Measurements from ENCODE around the gene UPP1. TPM values are rescaled to one million over a fixed set of nuclear protein-coding genes. Genes with fewer than 3 reads are reported as not detected.
"Not testable (repeated sequence)": the region's sequence is repeated elsewhere in the genome, so short reads cannot be mapped to it uniquely, and the experiment has no call there.

The UPP1 gene
- total and polyA plus RNA-seq, 2 donors (not counting 1 experiment from before 2014, with no cell fraction given) = 5.8 to 8.0 TPM

DNA sequence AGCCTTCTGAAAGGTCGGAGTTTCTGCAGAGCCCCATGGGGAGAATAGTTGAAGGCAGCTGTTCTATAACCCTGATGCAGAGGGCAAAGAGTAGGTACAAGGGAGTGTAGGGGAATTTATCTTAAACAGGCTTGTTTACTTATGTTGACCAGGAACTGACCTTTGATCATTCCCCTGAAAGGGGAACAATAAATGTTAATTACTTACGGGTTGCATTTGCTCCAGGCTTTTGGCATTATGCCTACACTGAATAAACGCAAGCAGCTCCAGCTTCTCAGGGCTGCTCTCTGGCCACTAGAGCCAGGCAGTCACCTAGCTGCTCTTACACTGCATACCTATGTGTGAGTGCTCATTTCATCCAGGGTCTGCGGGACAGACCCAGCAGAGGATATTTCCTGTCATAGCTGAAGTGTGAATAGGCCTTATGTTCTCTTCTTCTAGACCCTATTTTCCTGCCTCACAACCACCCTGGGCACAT lies 55.3 kb downstream of the UPP1 start:
- intact Hi-C loops (cut with micrococcal nuclease) = no loop called here
- ChIA-PET CTCF (no interaction called here), POLR2A (no interaction called here)
- no peak overlapping the region for H3K4me2 ChIP-seq (replicated peaks; ENCODE audit: low read depth, low read length, poor library complexity, severe bottlenecking)
- peaks cover 5% of the 10 kb centered on the region for H3K9me3 Mint-ChIP-seq (ENCODE audit: insufficient read depth)
- 86% methylated on average over 3 of the region's 4 CpGs for WGBS (ENCODE audit: insufficient coverage)
- H3K27me3 Mint-ChIP-seq = peaks cover 29% of the 10 kb centered on the region
- H3K4me1 ChIP-seq (ENCODE audit: control insufficient read depth in 2 of 2, insufficient read depth in 2 of 2, low read length in 2 of 2) = no peaks in the 10 kb centered on the region
- no peaks in the 10 kb centered on the region for H3K36me3 ChIP-seq (replicated peaks in 1 of 2; ENCODE audit: control extremely low read depth in 1 of 2, control insufficient read depth in 1 of 2, extremely low read depth in 1 of 2, insufficient read depth in 2 of 2, low read length in 1 of 2)
- peaks cover 0 to 3% (median 2%) of the 10 kb centered on the region in 3 donors for H3K9me3 ChIP-seq (ENCODE audit: control extremely low read depth in 1 of 3, control insufficient read depth in 2 of 3, insufficient read depth in 1 of 3, low read length in 2 of 3)
- no peak overlapping the region for H3K27ac ChIP-seq (ENCODE audit: low read length in 2 of 2)
- H3K27me3 ChIP-seq (replicated peaks in 1 of 4; ENCODE audit: control extremely low read depth in 1 of 4, control insufficient read depth in 3 of 4, insufficient read depth in 4 of 4, low read length in 3 of 4) = peaks cover 0 to 2% (median 0%) of the 10 kb centered on the region in 4 experiments
- H3K4me1 Mint-ChIP-seq = peaks cover 4% of the 10 kb centered on the region
- H3K4me3 ChIP-seq (ENCODE audit: control extremely low read depth in 1 of 5, extremely low read depth in 1 of 5, insufficient read depth in 1 of 5, low read depth in 2 of 5, low read length in 4 of 5) = no peak overlapping the region
- no peak overlapping the region for H3K4me3 Mint-ChIP-seq
- no peak for ATAC-seq (ENCODE audit: low read depth)
- no peaks in the 10 kb centered on the region for H3K79me2 ChIP-seq (ENCODE audit: control insufficient read depth, insufficient read depth, low read length)
- no peak overlapping the region for H3K9ac ChIP-seq (ENCODE audit: low read length)
- no peaks in the 10 kb centered on the region for H4K20me1 ChIP-seq (ENCODE audit: control insufficient read depth, insufficient read depth, low read length, poor library complexity, severe bottlenecking)
- TF ChIP-seq CTCF (IDR thresholded peaks at IDR 0.05) (no peak), EZH2 (IDR thresholded peaks at IDR 0.05; ENCODE audit: borderline replicate concordance, insufficient read depth, low read depth, low read length, poor library complexity, severe bottlenecking) (no peak)
- no peak overlapping the region for H3K27ac Mint-ChIP-seq
- no peak overlapping the region for H2AFZ ChIP-seq (ENCODE audit: insufficient read depth, low read depth, low read length, poor library complexity, severe bottlenecking)
- no peak for DNase-seq

DNA sequence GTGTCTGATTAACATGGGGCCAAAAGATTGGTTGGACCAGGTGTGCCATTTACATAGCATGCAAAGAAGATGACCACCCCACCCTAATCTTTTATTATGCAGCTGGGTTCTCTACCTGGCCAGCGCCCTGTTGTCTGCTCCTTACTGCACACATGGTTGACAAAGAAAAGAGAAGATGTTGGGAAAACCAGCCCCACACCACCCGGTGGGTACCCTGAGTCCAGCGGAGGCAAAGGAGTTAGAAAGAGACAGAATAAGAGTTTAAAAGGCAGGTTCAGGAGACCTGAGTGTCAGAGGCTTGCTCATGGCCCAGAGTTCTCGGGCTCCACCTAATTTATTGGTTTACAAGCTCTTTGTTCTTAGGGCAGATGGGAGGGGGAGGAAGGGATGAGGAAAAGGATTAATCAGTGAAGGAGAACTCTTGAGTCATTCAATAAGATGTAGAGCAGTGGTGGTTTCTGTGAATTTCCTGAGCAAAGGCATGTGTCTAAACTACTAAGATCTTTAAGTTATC lies 58.1 kb downstream of the UPP1 start:
- H3K27me3 ChIP-seq (replicated peaks in 1 of 4; ENCODE audit: control extremely low read depth in 1 of 4, control insufficient read depth in 3 of 4, insufficient read depth in 4 of 4, low read length in 3 of 4) = peaks cover 0 to 2% (median 0%) of the 10 kb centered on the region in 4 experiments
- H3K79me2 ChIP-seq (ENCODE audit: control insufficient read depth, insufficient read depth, low read length) = no peaks in the 10 kb centered on the region
- H3K4me2 ChIP-seq (replicated peaks; ENCODE audit: low read depth, low read length, poor library complexity, severe bottlenecking) = no peak overlapping the region
- no peaks in the 10 kb centered on the region for H3K4me1 ChIP-seq (ENCODE audit: control insufficient read depth in 2 of 2, insufficient read depth in 2 of 2, low read length in 2 of 2)
- H3K4me3 Mint-ChIP-seq = no peak overlapping the region
- H3K4me3 ChIP-seq (ENCODE audit: control extremely low read depth in 1 of 5, extremely low read depth in 1 of 5, insufficient read depth in 1 of 5, low read depth in 2 of 5, low read length in 4 of 5) = no peak overlapping the region
- WGBS (ENCODE audit: insufficient coverage) = 92% methylated on average over 4 of the region's 4 CpGs
- peaks cover 0 to 3% (median 0%) of the 10 kb centered on the region in 3 donors for H3K9me3 ChIP-seq (ENCODE audit: control extremely low read depth in 1 of 3, control insufficient read depth in 2 of 3, insufficient read depth in 1 of 3, low read length in 2 of 3)
- intact Hi-C loops (cut with micrococcal nuclease) = no loop called here
- H3K27me3 Mint-ChIP-seq = peaks cover 34% of the 10 kb centered on the region
- ChIA-PET POLR2A (no interaction called here), CTCF (no interaction called here)
- ATAC-seq (ENCODE audit: low read depth) (no peak), DNase-seq (no peak)
- peaks cover 4% of the 10 kb centered on the region for H3K9me3 Mint-ChIP-seq (ENCODE audit: insufficient read depth)
- no peaks in the 10 kb centered on the region for H4K20me1 ChIP-seq (ENCODE audit: control insufficient read depth, insufficient read depth, low read length, poor library complexity, severe bottlenecking)
- no peaks in the 10 kb centered on the region for H3K4me1 Mint-ChIP-seq
- no peaks in the 10 kb centered on the region for H3K36me3 ChIP-seq (replicated peaks in 1 of 2; ENCODE audit: control extremely low read depth in 1 of 2, control insufficient read depth in 1 of 2, extremely low read depth in 1 of 2, insufficient read depth in 2 of 2, low read length in 1 of 2)
- no peak overlapping the region for H3K27ac ChIP-seq (ENCODE audit: low read length in 2 of 2)
- no peak overlapping the region for H3K9ac ChIP-seq (ENCODE audit: low read length)
- TF ChIP-seq EZH2 (IDR thresholded peaks at IDR 0.05; ENCODE audit: borderline replicate concordance, insufficient read depth, low read depth, low read length, poor library complexity, severe bottlenecking) (no peak), CTCF (IDR thresholded peaks at IDR 0.05) (no peak)
- no peak overlapping the region for H3K27ac Mint-ChIP-seq
- no peak overlapping the region for H2AFZ ChIP-seq (ENCODE audit: insufficient read depth, low read depth, low read length, poor library complexity, severe bottlenecking)

DNA sequence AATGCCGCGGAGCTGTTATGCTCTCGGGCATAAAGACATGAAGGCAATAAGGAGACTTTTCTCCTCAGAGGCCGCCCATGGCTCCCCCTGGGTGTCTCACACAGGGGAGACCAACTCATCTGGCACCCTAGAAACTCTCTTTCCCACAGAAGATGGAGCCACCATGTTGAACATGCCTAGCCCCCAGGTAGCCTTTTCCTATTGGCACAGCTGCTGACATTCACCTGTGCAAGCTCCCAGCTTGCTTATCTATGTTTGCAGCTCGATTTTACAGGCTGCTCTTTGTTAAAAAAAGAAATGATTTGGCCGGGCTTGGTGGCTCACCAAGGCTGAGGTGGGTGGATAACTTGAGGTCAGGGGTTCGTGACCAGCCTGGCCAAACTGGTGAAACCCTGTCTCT lies 58.6 kb downstream of the UPP1 start:
- POLR2A ChIA-PET; H3K4me3 Mint-ChIP-seq; H4K20me1 ChIP-seq (ENCODE audit: control insufficient read depth, insufficient read depth, low read length, poor library complexity, severe bottlenecking); H3K4me1 ChIP-seq (ENCODE audit: control insufficient read depth in 2 of 2, insufficient read depth in 2 of 2, low read length in 2 of 2); H3K79me2 ChIP-seq (ENCODE audit: control insufficient read depth, insufficient read depth, low read length); H3K27ac Mint-ChIP-seq; ATAC-seq (ENCODE audit: low read depth); H3K27ac ChIP-seq (ENCODE audit: low read length in 2 of 2); H3K4me3 ChIP-seq (ENCODE audit: control extremely low read depth in 1 of 5, extremely low read depth in 1 of 5, insufficient read depth in 1 of 5, low read depth in 2 of 5, low read length in 4 of 5); H3K9me3 ChIP-seq (ENCODE audit: control extremely low read depth in 1 of 3, control insufficient read depth in 2 of 3, insufficient read depth in 1 of 3, low read length in 2 of 3); H3K9me3 Mint-ChIP-seq (ENCODE audit: insufficient read depth); H2AFZ ChIP-seq (ENCODE audit: insufficient read depth, low read depth, low read length, poor library complexity, severe bottlenecking); H3K4me2 ChIP-seq (replicated peaks; ENCODE audit: low read depth, low read length, poor library complexity, severe bottlenecking); H3K4me1 Mint-ChIP-seq; intact Hi-C loops (cut with micrococcal nuclease); H3K27me3 ChIP-seq (replicated peaks in 1 of 4; ENCODE audit: control extremely low read depth in 1 of 4, control insufficient read depth in 3 of 4, insufficient read depth in 4 of 4, low read length in 3 of 4); CTCF ChIA-PET; H3K36me3 ChIP-seq (replicated peaks in 1 of 2; ENCODE audit: control extremely low read depth in 1 of 2, control insufficient read depth in 1 of 2, extremely low read depth in 1 of 2, insufficient read depth in 2 of 2, low read length in 1 of 2); H3K9ac ChIP-seq (ENCODE audit: low read length); DNase-seq: not testable (repeated sequence)
- H3K27me3 Mint-ChIP-seq = peaks cover 35% of the 10 kb centered on the region
- 96% methylated on average over 4 of the region's 7 CpGs for WGBS (ENCODE audit: insufficient coverage)

All from B cell (primary cell).